Epithelial cell of proximal tubule (primary cell): ENCODE results near the gene TTC28. TPM values are rescaled to one million over a fixed set of nuclear protein-coding genes. Genes with fewer than 3 reads are reported as not detected.

Experiments used
- DNase-seq: peaks from one replicate; pipeline ENCODE4 v3.0.0-alpha.2; 2011; ENCODE audit warnings: low read depth
- H3K4me3 ChIP-seq: 2 replicates; pipeline ENCODE4 v1.5.1; 2011; ENCODE audit warnings: low read depth, mild to moderate bottlenecking, low read length
- CTCF ChIP-seq: conservative IDR thresholded peaks from 2 replicates; pipeline ENCODE4 v1.5.1; 2012; ENCODE audit warnings: low read depth, mild to moderate bottlenecking, low read length
- total RNA-seq: library from RNA; depleted of rRNA; stranded (reverse); fragments of >200 nt; gene quantifications from 2 replicates; pipeline ENCODE4 v1.2.3, GENCODE V29; 2015

Gene TTC28
- total RNA-seq, 1 donor from 2014 or later = 3.7 TPM

- no peak overlapping the region for H3K4me3 ChIP-seq
- no peak for DNase-seq
- no peak for TF ChIP-seq CTCF
These were observed 685.8 kb downstream of the TTC28 start for GRCh38 chr22:27993774-27994350.

GRCh38 chr22:27993201-27993635 is 686.4 kb downstream of the TTC28 start:
- H3K4me3 ChIP-seq = no peak overlapping the region
- no peak for TF ChIP-seq CTCF
- DNase-seq = no peak

- DNase-seq = no peak
- H3K4me3 ChIP-seq = no peak overlapping the region
- no peak for TF ChIP-seq CTCF
These were observed 687.1 kb downstream of the TTC28 start for GRCh38 chr22:27992294-27993165.

GRCh38 chr22:27991586-27992293 is 687.9 kb downstream of the TTC28 start:
- TF ChIP-seq CTCF = no peak
- no peak overlapping the region for H3K4me3 ChIP-seq
- DNase-seq = no peak

GRCh38 chr22:27990879-27991278 is 688.8 kb downstream of the TTC28 start:
- DNase-seq = no peak
- no peak overlapping the region for H3K4me3 ChIP-seq
- TF ChIP-seq CTCF = peak; percentile 54

GRCh38 chr22:27990451-27990840 is 689.2 kb downstream of the TTC28 start:
- TF ChIP-seq CTCF = no peak
- H3K4me3 ChIP-seq = no peak overlapping the region
- no peak for DNase-seq
